ENCODE data around the gene C2orf74. TPM values are rescaled to one million over a fixed set of nuclear protein-coding genes. Genes with fewer than 3 reads are reported as not detected.

Gene C2orf74
- total RNA-seq, 1 donor from 2014 or later: 10.0 TPM

GRCh38 chr2:61196671-61197070 is 34.7 kb downstream of the C2orf74 start:
- no peaks in the 10 kb centered on the region for H3K4me1 Mint-ChIP-seq (ENCODE audit: low read depth)
- no peaks in the 10 kb centered on the region for H3K9me3 Mint-ChIP-seq (ENCODE audit: low read depth)
- no peaks in the 10 kb centered on the region for H3K27me3 Mint-ChIP-seq
- H3K27ac Mint-ChIP-seq: peak overlapping the region; percentile 41
- no peak for TF ChIP-seq CTCF (IDR thresholded peaks at IDR 0.05; ENCODE audit: unreplicated experiment)
- H3K4me3 Mint-ChIP-seq (ENCODE audit: low read depth): no peak overlapping the region
- no peak for DNase-seq (ENCODE audit: low spot score, unreplicated experiment)
- peaks cover 13% of the 10 kb centered on the region for H3K36me3 Mint-ChIP-seq (ENCODE audit: insufficient read depth)

GRCh38 chr2:61205132-61205531 is 43.1 kb downstream of the C2orf74 start:
- Mint-ChIP-seq H3K4me3 (ENCODE audit: low read depth) (no peak overlapping the region), H3K9me3 (ENCODE audit: low read depth) (no peaks in the 10 kb centered on the region), H3K27me3 (no peaks in the 10 kb centered on the region), H3K4me1 (ENCODE audit: low read depth) (no peaks in the 10 kb centered on the region), H3K36me3 (ENCODE audit: insufficient read depth) (peaks cover 44% of the 10 kb centered on the region), H3K27ac (no peak overlapping the region)
- DNase-seq (ENCODE audit: low spot score, unreplicated experiment): no peak
- TF ChIP-seq CTCF (IDR thresholded peaks at IDR 0.05; ENCODE audit: unreplicated experiment): no peak

GRCh38 chr2:61210332-61210981 is 48.5 kb downstream of the C2orf74 start:
- H3K27ac Mint-ChIP-seq: no peak overlapping the region
- H3K27me3 Mint-ChIP-seq: no peaks in the 10 kb centered on the region
- H3K4me3 Mint-ChIP-seq (ENCODE audit: low read depth): no peak overlapping the region
- no peak for TF ChIP-seq CTCF (IDR thresholded peaks at IDR 0.05; ENCODE audit: unreplicated experiment)
- no peak for DNase-seq (ENCODE audit: low spot score, unreplicated experiment)
- no peaks in the 10 kb centered on the region for H3K9me3 Mint-ChIP-seq (ENCODE audit: low read depth)
- no peaks in the 10 kb centered on the region for H3K4me1 Mint-ChIP-seq (ENCODE audit: low read depth)
- peaks cover 20% of the 10 kb centered on the region for H3K36me3 Mint-ChIP-seq (ENCODE audit: insufficient read depth)

GRCh38 chr2:61214171-61214570 is 52.2 kb downstream of the C2orf74 start:
- H3K9me3 Mint-ChIP-seq (ENCODE audit: low read depth): no peaks in the 10 kb centered on the region
- no peak for TF ChIP-seq CTCF (IDR thresholded peaks at IDR 0.05; ENCODE audit: unreplicated experiment)
- H3K4me3 Mint-ChIP-seq (ENCODE audit: low read depth): no peak overlapping the region
- H3K4me1 Mint-ChIP-seq (ENCODE audit: low read depth): no peaks in the 10 kb centered on the region
- H3K27me3 Mint-ChIP-seq: no peaks in the 10 kb centered on the region
- peaks cover 12% of the 10 kb centered on the region for H3K36me3 Mint-ChIP-seq (ENCODE audit: insufficient read depth)
- peak overlapping the region; percentile 45 for H3K27ac Mint-ChIP-seq
- no peak for DNase-seq (ENCODE audit: low spot score, unreplicated experiment)

Other genes with a start within 250 kb of the C2orf74 start
- gene PEX13, start 144.5 kb upstream of the C2orf74 start, total RNA-seq: 34.0 and 37.6 TPM in 2 replicates
- 7.1 and 8.2 TPM in 2 replicates for gene PUS10, start 143.9 kb upstream of the C2orf74 start, total RNA-seq
- gene SANBR, start 96.3 kb upstream of the C2orf74 start, total RNA-seq: 45.2 and 47.9 TPM in 2 replicates

All from progenitor cell of endocrine pancreas (in vitro differentiated cells).